ENCODE results near the gene ATP8B3. TPM values are rescaled to one million over a fixed set of nuclear protein-coding genes. Genes with fewer than 3 reads are reported as not detected.

ATP8B3 gene
- total RNA-seq (1 to 10 TPM; 4.6 to 6.0 TPM), total RNA-seq (3.7 to 6.7 reads per million in 2 donors)

DNA sequence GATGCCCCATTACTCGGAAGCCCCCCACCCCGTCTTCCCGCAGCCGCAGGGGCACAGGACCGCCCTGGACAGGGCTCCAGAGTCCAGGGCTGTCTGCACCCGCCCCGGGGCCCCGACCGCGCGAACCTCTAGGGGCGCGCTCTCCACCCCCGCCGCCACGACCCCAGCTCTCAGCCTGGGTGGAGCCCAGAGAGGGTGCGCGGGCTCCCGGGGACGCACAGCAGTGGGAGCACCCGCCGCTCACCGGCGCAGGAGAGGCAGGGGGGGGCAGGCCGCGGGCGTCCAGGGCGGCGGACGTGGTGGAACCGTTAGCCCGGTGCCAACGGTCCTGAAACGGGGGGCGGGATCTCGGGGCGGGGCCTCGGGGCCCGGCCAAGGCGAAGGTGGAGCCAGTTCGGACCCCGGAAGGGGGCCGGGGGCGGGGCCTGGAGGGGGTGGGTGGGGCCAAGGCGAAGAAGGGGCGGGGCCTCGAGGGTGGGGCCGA is at the start of gene ATP8B3:
Gene ATP8B3 (minus strand): TSS at position 335 of the 484 bp plus-strand sequence. CDS start 540 bp downstream, outside the sequence.
- Mint-ChIP-seq H3K4me3 (peak within 1 kb of the TSS; percentile 96), H3K27ac (peak within 1 kb of the TSS; percentile 91), H3K27me3 (no peaks in the 10 kb centered on the region), H3K4me1 (peaks cover 12% of the 10 kb centered on the region), H3K36me3 (ENCODE audit: low read depth) (no peaks in the 10 kb centered on the region)
- H3K9me3 ChIP-seq (ENCODE audit: control insufficient read depth, low read length, poor library complexity, severe bottlenecking) = no peaks in the 10 kb centered on the region
- DNase-seq (peak in 2 of 3 donors; percentile 75 to 76), ATAC-seq (peak; percentile 14)

DNA sequence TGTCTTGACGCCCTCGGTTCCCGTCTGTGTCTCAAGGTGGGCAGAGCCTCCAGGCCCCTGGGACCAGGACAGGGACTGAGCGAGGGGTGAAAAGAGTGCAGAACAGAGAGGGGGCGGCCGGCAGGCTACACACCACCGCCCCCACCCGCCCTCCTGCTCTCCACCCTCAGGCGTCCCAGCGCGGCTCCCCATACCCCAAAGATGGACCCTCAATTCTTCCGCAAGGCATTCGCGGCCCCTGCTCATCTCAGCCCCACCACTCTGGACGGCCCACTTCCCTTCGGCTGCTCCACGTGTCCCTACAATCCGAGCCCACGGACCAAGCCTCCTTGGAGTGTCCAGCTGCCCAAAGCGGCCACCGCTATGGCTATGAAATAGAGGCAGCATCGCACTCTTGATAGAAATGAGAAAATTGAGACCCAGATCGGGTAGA is 49.5 kb upstream of the ATP8B3 start:
- Mint-ChIP-seq H3K36me3 (ENCODE audit: low read depth) (no peaks in the 10 kb centered on the region), H3K4me3 (peak overlapping the region; percentile 98), H3K4me1 (peaks cover 25% of the 10 kb centered on the region), H3K27ac (peak overlapping the region; percentile 96), H3K27me3 (no peaks in the 10 kb centered on the region)
- no peak for DNase-seq
- no peak for ATAC-seq
- no peaks in the 10 kb centered on the region for H3K9me3 ChIP-seq (ENCODE audit: control insufficient read depth, low read length, poor library complexity, severe bottlenecking)

- Mint-ChIP-seq H3K36me3 (ENCODE audit: low read depth) (no peaks in the 10 kb centered on the region), H3K27ac (peak overlapping the region; percentile 96), H3K27me3 (no peaks in the 10 kb centered on the region), H3K4me3 (peak overlapping the region; percentile 98), H3K4me1 (peaks cover 28% of the 10 kb centered on the region)
- DNase-seq = no peak
- ATAC-seq = no peak
- no peaks in the 10 kb centered on the region for H3K9me3 ChIP-seq (ENCODE audit: control insufficient read depth, low read length, poor library complexity, severe bottlenecking)
Observed at GRCh38 chr19:1860821-1861598, 48.9 kb upstream of the ATP8B3 start.

GRCh38 chr19:1860042-1860775 is 48.1 kb upstream of the ATP8B3 start:
- Mint-ChIP-seq H3K27me3 (no peaks in the 10 kb centered on the region), H3K27ac (peak overlapping the region; percentile 96), H3K4me1 (peaks cover 33% of the 10 kb centered on the region), H3K4me3 (peak overlapping the region; percentile 98), H3K36me3 (ENCODE audit: low read depth) (no peaks in the 10 kb centered on the region)
- no peaks in the 10 kb centered on the region for H3K9me3 ChIP-seq (ENCODE audit: control insufficient read depth, low read length, poor library complexity, severe bottlenecking)
- no peak for ATAC-seq
- DNase-seq = peak; percentile 45 to 62 (median 57)

DNA sequence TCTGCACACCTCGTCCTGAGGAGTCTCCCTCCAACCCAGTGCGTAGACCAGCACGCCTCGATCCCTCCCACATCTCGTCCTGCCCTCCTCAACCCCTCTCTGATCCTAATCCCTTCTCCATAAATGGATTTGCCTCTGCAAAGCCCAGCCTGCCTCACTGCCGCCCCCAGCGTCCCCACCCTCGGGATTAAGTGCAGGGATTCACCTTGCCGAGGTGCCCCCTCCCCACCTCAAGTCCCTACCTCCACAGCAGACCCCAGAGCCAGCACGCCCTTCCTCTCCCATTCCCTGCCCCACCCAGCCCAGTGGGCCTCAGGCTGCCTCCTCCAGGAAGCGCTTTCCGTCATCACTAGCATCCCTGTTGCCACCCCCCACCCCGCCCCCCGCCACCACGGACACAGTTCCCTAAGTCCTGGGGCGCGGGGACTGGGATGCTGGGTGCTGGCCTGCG is 47.3 kb upstream of the ATP8B3 start:
- peaks cover 39% of the 10 kb centered on the region for H3K4me1 Mint-ChIP-seq
- DNase-seq (no peak), ATAC-seq (no peak)
- H3K27ac Mint-ChIP-seq = peak overlapping the region; percentile 96
- peak overlapping the region; percentile 75 for H3K4me3 Mint-ChIP-seq
- no peaks in the 10 kb centered on the region for H3K9me3 ChIP-seq (ENCODE audit: control insufficient read depth, low read length, poor library complexity, severe bottlenecking)
- no peaks in the 10 kb centered on the region for H3K36me3 Mint-ChIP-seq (ENCODE audit: low read depth)
- no peaks in the 10 kb centered on the region for H3K27me3 Mint-ChIP-seq

- H3K4me3 Mint-ChIP-seq = peak overlapping the region; percentile 56
- H3K36me3 Mint-ChIP-seq (ENCODE audit: low read depth) = no peaks in the 10 kb centered on the region
- no peak for DNase-seq
- H3K27ac Mint-ChIP-seq = peak overlapping the region; percentile 96
- H3K4me1 Mint-ChIP-seq = peaks cover 41% of the 10 kb centered on the region
- H3K9me3 ChIP-seq (ENCODE audit: control insufficient read depth, low read length, poor library complexity, severe bottlenecking) = no peaks in the 10 kb centered on the region
- no peak for ATAC-seq
- no peaks in the 10 kb centered on the region for H3K27me3 Mint-ChIP-seq
Observed at GRCh38 chr19:1858412-1859081, 46.5 kb upstream of the ATP8B3 start.

- DNase-seq (no peak), ATAC-seq (no peak)
- Mint-ChIP-seq H3K36me3 (ENCODE audit: low read depth) (no peaks in the 10 kb centered on the region), H3K4me3 (peak overlapping the region; percentile 73), H3K27ac (peak overlapping the region; percentile 96), H3K4me1 (peaks cover 46% of the 10 kb centered on the region), H3K27me3 (no peaks in the 10 kb centered on the region)
- H3K9me3 ChIP-seq (ENCODE audit: control insufficient read depth, low read length, poor library complexity, severe bottlenecking) = no peaks in the 10 kb centered on the region
Observed at GRCh38 chr19:1857648-1858326, 45.7 kb upstream of the ATP8B3 start.

- H3K4me1 Mint-ChIP-seq = peaks cover 46% of the 10 kb centered on the region
Observed at GRCh38 chr19:1856698-1857603, 44.9 kb upstream of the ATP8B3 start.

DNA sequence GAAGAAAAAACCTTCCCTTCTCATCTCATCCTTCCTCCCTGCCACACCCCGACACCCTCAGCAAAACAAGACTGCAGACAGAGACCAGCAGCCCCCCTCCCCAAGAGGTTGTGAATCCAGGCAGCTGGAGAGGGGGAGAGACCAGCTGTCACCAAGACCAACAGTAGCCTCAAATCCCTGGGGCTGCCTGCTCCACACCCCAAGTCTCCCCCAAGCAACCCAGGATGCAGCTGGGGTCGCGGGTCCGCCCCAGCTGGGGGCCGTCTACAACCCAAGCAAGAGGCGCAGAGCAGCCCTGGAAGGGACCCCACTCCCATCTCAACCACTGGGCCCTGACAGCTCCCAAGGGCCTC is 44.2 kb upstream of the ATP8B3 start:
- H3K36me3 Mint-ChIP-seq (ENCODE audit: low read depth) = no peaks in the 10 kb centered on the region
- no peaks in the 10 kb centered on the region for H3K9me3 ChIP-seq (ENCODE audit: control insufficient read depth, low read length, poor library complexity, severe bottlenecking)
- peak overlapping the region; percentile 81 for H3K27ac Mint-ChIP-seq
- H3K27me3 Mint-ChIP-seq = no peaks in the 10 kb centered on the region
- no peak for ATAC-seq
- peak overlapping the region; percentile 92 for H3K4me3 Mint-ChIP-seq
- H3K4me1 Mint-ChIP-seq = peaks cover 41% of the 10 kb centered on the region
- DNase-seq = no peak

More at GRCh38 chr19:1856698-1857603, 44.9 kb upstream of the ATP8B3 start:
- Mint-ChIP-seq H3K36me3 (ENCODE audit: low read depth) (no peaks in the 10 kb centered on the region), H3K27ac (peak overlapping the region; percentile 96), H3K4me3 (peak overlapping the region; percentile 92), H3K27me3 (no peaks in the 10 kb centered on the region)
- no peaks in the 10 kb centered on the region for H3K9me3 ChIP-seq (ENCODE audit: control insufficient read depth, low read length, poor library complexity, severe bottlenecking)
- ATAC-seq (peak; percentile 9), DNase-seq (peak in 1 of 3 donors; percentile 28)

- H3K4me1 Mint-ChIP-seq = peaks cover 41% of the 10 kb centered on the region
- H3K27ac Mint-ChIP-seq = peak overlapping the region; percentile 81
- peak; percentile 14 for ATAC-seq
- no peaks in the 10 kb centered on the region for H3K9me3 ChIP-seq (ENCODE audit: control insufficient read depth, low read length, poor library complexity, severe bottlenecking)
- no peaks in the 10 kb centered on the region for H3K36me3 Mint-ChIP-seq (ENCODE audit: low read depth)
- H3K4me3 Mint-ChIP-seq = peak overlapping the region; percentile 92
- no peak for DNase-seq
- H3K27me3 Mint-ChIP-seq = no peaks in the 10 kb centered on the region
Observed at GRCh38 chr19:1855828-1856255, 43.8 kb upstream of the ATP8B3 start.

GRCh38 chr19:1855040-1855827 is 43.2 kb upstream of the ATP8B3 start:
- no peaks in the 10 kb centered on the region for H3K36me3 Mint-ChIP-seq (ENCODE audit: low read depth)
- H3K4me1 Mint-ChIP-seq = peaks cover 42% of the 10 kb centered on the region
- ATAC-seq (peak; percentile 71), DNase-seq (peak; percentile 62 to 75 (median 74))
- peak overlapping the region; percentile 81 for H3K27ac Mint-ChIP-seq
- H3K9me3 ChIP-seq (ENCODE audit: control insufficient read depth, low read length, poor library complexity, severe bottlenecking) = no peaks in the 10 kb centered on the region
- peak overlapping the region; percentile 92 for H3K4me3 Mint-ChIP-seq
- H3K27me3 Mint-ChIP-seq = no peaks in the 10 kb centered on the region
